HFF-Myc (cell line): ENCODE data around the gene CCDC47.
A peak's percentile ranks its signal among the peaks of the same experiment; 100 is the strongest.

ENCODE experiments used
- DNase-seq: peaks from one replicate; pipeline ENCODE4 v3.0.0-alpha.2; 2011; ENCODE audit warnings: low read depth; ENCODE audit errors: extremely low read depth
- H3K4me3 ChIP-seq: replicated peaks from 2 replicates; pipeline ENCODE4 v1.5.1; 2011; ENCODE audit warnings: low read depth, mild to moderate bottlenecking, control low read depth, low read length
- CTCF ChIP-seq: IDR thresholded peaks from 2 replicates; pipeline ENCODE4 v1.5.1; 2012; ENCODE audit warnings: mild to moderate bottlenecking, low read depth, low read length, control low read depth; ENCODE audit errors: missing control alignments

The CCDC47 gene

GRCh38 chr17:63703556-63704258, 69.7 kb downstream of the CCDC47 start:
- no peak for TF ChIP-seq CTCF
- no peak for DNase-seq
- H3K4me3 ChIP-seq, result no peak overlapping the region

- TF ChIP-seq CTCF, result no peak
- no peak overlapping the region for H3K4me3 ChIP-seq
- DNase-seq, result no peak
These were observed 70.4 kb downstream of the CCDC47 start for GRCh38 chr17:63703029-63703428.

GRCh38 chr17:63702721-63703015, 70.7 kb downstream of the CCDC47 start:
- DNase-seq, result no peak
- no peak for TF ChIP-seq CTCF
- H3K4me3 ChIP-seq, result no peak overlapping the region

GRCh38 chr17:63701868-63702720, 71.3 kb downstream of the CCDC47 start:
- DNase-seq, result no peak
- no peak for TF ChIP-seq CTCF
- no peak overlapping the region for H3K4me3 ChIP-seq

GRCh38 chr17:63701456-63701820, 72.0 kb downstream of the CCDC47 start:
- no peak for DNase-seq
- TF ChIP-seq CTCF, result no peak
- H3K4me3 ChIP-seq, result peak overlapping the region; percentile 35

GRCh38 chr17:63700528-63701455, 72.6 kb downstream of the CCDC47 start:
- TF ChIP-seq CTCF, result no peak
- no peak for DNase-seq
- H3K4me3 ChIP-seq, result peak overlapping the region; percentile 42
